Sciatic nerve (tissue), 2 donors: ENCODE data around the gene NAPB. TPM values are rescaled to one million over a fixed set of nuclear protein-coding genes. Genes with fewer than 3 reads are reported as not detected.

Experiments used
- ATAC-seq: fragments of 200-7000 bp; cut with Tn5 transposase; one replicate; pipeline ENCODE4 v1.9.1; 2020; ENCODE audit warnings: mild to moderate bottlenecking, moderate library complexity
- DNase-seq: peaks from one replicate; pipeline ENCODE4 v3.0.0-alpha.2; 2020; ENCODE audit warnings: low spot score
- intact Hi-C: fragments of 100-400 bp; cut with DNase I; formaldehyde crosslinking; loops from one replicate; pipeline ENCODE4 v1.14.2; 2022
- total RNA-seq: library from RNA; stranded (reverse); fragmentation: NEBNext Ultra II Directional; extraction: Animal tissue kit (Norgen Biotek cat#: 25700); gene quantifications from one replicate; pipeline ENCODE4 v1.2.1, GENCODE V29; 2021
- donor health status: DM: no; HTN: no; CAD: no.
- donor health status: DM: no; HTN: no; CAD: no.

The NAPB gene
- total RNA-seq, 1 donor from 2014 or later = 18.7 TPM

- DNase-seq (no peak), ATAC-seq (no peak)
- intact Hi-C loops = no loop called here
Measured at GRCh38 chr20:23410916-23411695, 10.2 kb downstream of the NAPB start.

- DNase-seq (no peak), ATAC-seq (no peak)
- intact Hi-C loops = no loop called here
Measured at GRCh38 chr20:23409800-23410199, 11.5 kb downstream of the NAPB start.

- no peak for ATAC-seq
- DNase-seq = no peak
- intact Hi-C loops = no loop called here
Measured at GRCh38 chr20:23408957-23409356, 12.3 kb downstream of the NAPB start.

- DNase-seq = no peak
- intact Hi-C loops = no loop called here
- no peak for ATAC-seq
Measured at GRCh38 chr20:23407781-23408464, 13.4 kb downstream of the NAPB start.

GRCh38 chr20:23406880-23407279 lies 14.4 kb downstream of the NAPB start:
- ATAC-seq = no peak
- intact Hi-C loops = no loop called here

GRCh38 chr20:23404196-23404595 lies 17.1 kb downstream of the NAPB start:
- intact Hi-C loops = no loop called here
- no peak for DNase-seq
- ATAC-seq = no peak

More at GRCh38 chr20:23406880-23407279, 14.4 kb downstream of the NAPB start:
- DNase-seq = no peak

- ATAC-seq = no peak
Measured at GRCh38 chr20:23403751-23404150, 17.5 kb downstream of the NAPB start.

GRCh38 chr20:23401051-23401450 lies 20.2 kb downstream of the NAPB start:
- intact Hi-C loops = no loop called here
- ATAC-seq (no peak), DNase-seq (no peak)

More at GRCh38 chr20:23403751-23404150, 17.5 kb downstream of the NAPB start:
- no peak for DNase-seq
- intact Hi-C loops = no loop called here

- intact Hi-C loops = no loop called here
- DNase-seq = no peak
- no peak for ATAC-seq
Measured at GRCh38 chr20:23399568-23400241, 21.6 kb downstream of the NAPB start.

GRCh38 chr20:23397961-23398360 lies 23.3 kb downstream of the NAPB start:
- peak; percentile 53 for ATAC-seq
- intact Hi-C loops = no loop called here
- no peak for DNase-seq

GRCh38 chr20:23396950-23397627 lies 24.2 kb downstream of the NAPB start:
- intact Hi-C loops = no loop called here
- ATAC-seq = no peak
- DNase-seq = no peak

- DNase-seq = no peak
- intact Hi-C loops = no loop called here
- ATAC-seq = no peak
Measured at GRCh38 chr20:23393996-23394775, 27.1 kb downstream of the NAPB start.

- DNase-seq (no peak), ATAC-seq (no peak)
- intact Hi-C loops = no loop called here
Measured at GRCh38 chr20:23391707-23392310, 29.5 kb downstream of the NAPB start.

GRCh38 chr20:23390091-23390774 lies 31.1 kb downstream of the NAPB start:
- no peak for DNase-seq
- no peak for ATAC-seq

GRCh38 chr20:23387118-23387443 lies 34.2 kb downstream of the NAPB start:
- intact Hi-C loops = no loop called here
- ATAC-seq (no peak), DNase-seq (no peak)

More at GRCh38 chr20:23390091-23390774, 31.1 kb downstream of the NAPB start:
- intact Hi-C loops = no loop called here

GRCh38 chr20:23386304-23387117 lies 34.8 kb downstream of the NAPB start:
- no peak for ATAC-seq
- no peak for DNase-seq
- intact Hi-C loops = no loop called here

- ATAC-seq = no peak
- intact Hi-C loops = no loop called here
- DNase-seq = no peak
Measured at GRCh38 chr20:23381876-23382275, 39.4 kb downstream of the NAPB start.
